Putamen (tissue), 1 donor: ENCODE data around the gene STH.

Experiments
- DNase-seq: peaks from one replicate; pipeline ENCODE4 v3.0.0-alpha.2; 2016; ENCODE audit warnings: low spot score

The STH gene

DNA sequence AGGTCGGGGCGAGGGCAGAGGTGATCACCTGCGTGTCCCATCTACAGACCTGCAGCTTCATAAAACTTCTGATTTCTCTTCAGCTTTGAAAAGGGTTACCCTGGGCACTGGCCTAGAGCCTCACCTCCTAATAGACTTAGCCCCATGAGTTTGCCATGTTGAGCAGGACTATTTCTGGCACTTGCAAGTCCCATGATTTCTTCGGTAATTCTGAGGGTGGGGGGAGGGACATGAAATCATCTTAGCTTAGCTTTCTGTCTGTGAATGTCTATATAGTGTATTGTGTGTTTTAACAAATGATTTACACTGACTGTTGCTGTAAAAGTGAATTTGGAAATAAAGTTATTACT, 28.9 kb downstream of the STH start:
- DNase-seq: no peak

DNA sequence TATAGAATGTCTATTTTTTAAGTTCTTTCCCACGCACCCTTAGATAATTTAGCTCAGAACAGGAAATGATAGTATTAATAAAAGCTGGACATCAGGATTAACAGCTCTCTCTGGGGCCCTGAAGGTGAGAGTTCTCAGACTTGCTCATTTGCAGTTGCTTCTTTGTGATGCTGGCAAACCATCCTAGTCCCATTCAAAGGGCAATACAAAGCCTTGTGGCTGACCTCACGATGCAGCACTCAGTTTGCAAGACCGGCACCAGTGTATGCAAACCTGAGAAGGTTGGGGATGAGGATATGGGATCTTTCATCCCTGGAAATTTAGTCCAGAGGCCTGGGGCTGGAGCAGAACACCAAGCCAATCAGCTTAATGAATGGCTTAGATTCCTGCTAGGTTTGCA, 29.3 kb downstream of the STH start:
- DNase-seq: no peak

DNA sequence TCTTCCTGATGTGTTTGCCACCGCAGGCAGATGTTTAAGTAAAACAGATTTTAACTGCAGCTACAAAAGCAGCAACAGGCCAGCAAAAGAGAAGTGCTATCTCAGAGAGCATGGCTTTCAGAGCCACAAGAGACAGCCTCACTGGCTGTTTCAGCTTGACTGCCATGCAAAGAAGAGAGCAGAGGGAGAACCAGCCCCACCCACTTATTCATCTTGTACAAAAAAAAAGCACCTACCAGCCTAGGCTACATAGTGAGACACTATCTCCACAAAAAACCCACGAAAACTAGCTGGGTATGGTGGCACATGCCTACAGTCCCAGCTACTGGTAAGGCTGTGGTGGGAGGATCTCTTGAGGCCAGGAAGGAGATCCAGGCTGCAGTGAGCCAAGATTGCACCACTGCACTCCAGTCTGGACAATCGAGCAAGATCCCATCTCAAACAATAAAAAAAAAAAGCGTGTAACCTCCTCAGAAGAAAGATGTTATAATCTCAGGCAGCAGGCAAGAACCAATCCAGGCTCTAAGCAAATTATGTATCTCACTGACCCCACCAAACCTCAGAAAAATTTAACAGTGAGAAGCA, 30.0 kb downstream of the STH start:
- no peak for DNase-seq

DNA sequence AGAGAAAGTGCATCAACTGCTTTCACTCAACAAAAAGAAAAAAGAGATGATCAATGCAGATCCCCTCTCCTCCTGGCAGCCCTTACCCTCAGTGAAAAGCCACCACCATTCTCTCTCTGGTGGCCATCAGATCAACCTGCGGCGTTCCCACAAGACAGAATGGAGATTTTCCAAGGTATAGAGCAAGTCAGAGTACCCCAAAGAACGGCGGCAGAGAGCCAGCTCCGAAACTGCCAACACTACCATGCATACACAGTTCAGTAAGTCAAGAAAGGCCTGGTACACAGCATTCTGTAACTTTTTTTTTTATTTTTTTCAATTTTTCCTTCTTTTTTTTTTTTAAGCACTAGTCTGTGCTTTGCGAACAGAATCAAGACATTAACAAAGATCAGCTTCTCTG, 30.6 kb downstream of the STH start:
- no peak for DNase-seq

DNA sequence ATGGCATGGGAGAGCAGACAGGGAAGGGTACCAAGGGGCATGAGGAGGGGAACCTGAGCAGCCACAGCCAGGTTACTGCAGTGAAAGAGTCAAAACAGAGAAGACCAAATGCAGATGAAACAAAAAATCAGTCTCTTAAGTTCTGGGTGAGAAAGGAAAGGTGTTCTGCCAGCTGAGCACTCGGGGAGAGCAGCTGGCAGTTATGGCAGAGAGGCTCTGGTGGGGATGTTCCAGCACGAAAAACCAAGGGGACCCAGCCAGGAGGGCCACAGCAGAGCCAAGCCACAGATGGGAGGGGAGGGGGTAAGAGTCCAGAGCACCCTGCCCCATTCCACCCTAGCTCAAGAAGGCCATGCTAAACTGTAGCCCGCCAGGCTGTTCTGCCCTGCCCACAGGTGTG, 31.7 kb downstream of the STH start:
- DNase-seq: no peak

DNA sequence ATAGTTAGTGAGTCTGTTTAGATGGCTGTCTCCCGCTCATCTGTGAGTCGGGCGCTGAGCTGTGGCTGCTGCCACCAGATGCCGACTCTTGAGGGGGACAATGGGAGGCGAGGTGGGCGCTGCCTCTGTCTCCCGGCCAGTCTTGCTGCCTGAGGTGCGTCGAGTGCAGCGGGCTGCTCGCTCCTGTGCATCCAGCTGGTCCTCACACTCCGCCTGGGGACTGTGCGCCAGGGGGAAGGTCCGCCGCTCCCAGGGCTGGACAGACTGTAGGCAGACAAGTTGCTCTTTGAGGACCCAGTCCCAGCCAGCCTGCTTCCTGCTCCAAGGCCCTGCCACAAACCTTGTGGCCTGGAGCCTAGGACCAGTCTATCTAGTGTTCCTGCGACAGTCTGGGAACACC, 32.4 kb downstream of the STH start:
- no peak for DNase-seq

DNA sequence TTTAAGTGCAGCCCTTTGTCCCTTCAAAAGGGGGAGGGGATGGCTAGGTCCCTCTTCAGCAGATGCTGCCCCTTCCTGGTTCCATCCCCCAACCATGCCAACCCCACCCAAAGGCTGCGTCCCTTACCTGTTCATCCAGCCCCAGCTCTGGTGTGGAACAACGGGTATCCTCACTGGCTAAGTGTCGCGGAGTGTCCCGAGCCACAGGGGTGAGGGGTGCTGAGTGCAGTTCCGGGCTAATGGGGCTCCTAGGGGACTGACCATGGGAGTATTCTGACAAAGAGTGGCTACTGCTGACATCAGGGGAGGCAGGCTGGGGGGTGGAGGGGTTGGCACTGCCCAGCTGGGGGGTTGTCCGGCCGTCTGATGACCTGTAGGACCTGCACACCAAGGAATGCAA, 32.9 kb downstream of the STH start:
- DNase-seq: no peak

DNA sequence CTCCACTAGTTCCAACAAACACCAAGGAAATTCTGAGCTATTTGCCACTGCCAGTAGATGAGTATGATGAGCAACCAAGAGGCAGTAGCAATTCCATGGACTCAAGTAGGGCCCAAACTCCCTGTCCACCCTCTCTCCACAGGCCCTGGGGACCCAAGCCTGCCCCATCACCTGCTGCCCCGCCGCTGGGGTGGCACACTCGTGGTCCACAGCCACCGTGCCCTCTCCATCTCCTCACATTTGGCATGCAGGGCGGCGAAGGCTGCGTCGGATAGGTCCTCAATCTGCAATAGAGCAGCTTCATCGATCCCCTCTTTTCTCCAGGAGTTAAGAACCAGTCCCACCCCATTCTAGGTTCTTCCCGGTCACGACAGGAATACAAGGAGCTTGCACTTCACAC, 33.9 kb downstream of the STH start:
- DNase-seq: no peak

DNA sequence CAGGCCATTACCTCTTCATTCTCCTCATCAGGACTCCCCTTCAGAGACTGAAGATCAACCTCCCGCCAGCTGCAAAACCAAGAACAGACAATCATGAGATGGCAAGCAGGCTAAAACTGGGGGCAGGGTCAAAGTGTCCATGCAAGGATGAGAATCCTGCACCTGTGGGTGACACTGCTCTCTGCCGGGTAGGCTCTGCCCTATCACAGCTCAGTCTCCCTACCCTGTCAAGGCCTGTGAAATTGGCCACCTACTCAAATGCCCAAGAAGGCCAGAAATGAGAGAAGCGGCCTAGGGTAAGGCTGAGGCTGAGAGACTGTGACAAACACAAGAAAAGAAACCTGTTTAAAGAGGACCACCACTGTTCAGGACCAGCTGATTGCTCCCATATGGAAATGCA, 34.3 kb downstream of the STH start:
- no peak for DNase-seq

DNA sequence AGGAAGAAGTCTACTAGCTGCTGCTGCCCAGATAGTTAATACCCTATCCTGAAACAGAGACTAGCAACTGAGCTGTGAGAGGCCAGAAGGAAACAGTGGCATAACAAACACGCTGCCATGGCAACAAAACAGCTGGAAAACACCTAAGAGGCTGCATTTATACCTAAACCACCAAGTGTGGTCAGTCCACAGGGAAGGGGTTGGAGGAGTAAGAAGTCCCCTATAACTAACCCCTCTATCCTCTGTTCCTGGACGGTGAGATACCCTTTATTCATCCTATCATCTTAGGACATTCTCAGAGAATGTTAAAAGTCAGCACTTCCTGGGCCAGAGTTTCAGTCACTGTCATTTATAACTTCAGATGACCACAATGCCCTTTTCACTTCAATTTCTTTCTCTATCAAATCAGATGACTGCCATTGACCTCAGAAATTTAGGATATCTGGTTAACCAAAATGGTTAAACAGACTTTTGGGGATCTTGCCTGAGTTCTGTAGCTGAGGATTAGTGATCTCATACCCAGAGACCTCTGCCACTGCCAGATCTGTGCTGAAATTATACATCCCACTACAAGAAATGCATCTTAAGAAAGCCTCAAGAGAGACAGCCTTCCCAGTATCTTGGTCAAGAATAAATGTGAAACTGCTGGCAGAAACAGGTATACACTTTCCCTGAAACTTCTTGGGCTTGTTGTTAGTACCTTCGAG, 36.2 kb downstream of the STH start:
- DNase-seq: no peak

DNA sequence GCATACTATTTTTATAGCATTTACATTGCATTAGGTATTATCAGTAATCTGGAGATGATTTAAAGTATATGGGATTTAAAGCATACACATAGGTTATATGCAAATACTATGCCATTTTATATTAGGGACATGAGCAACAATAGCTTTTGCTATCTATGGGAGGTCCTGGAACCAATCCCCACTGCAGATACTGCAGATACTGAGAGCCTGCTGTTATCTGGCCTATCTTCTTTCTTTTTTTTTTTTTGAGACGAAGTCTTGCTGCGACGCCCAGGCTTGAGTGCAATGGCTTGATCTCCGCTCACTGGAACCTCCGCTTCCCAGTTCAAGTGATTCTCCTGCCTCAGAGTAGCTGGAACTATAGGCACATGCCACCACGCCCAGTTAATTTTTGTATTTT, 37.4 kb downstream of the STH start:
- DNase-seq: no peak

DNA sequence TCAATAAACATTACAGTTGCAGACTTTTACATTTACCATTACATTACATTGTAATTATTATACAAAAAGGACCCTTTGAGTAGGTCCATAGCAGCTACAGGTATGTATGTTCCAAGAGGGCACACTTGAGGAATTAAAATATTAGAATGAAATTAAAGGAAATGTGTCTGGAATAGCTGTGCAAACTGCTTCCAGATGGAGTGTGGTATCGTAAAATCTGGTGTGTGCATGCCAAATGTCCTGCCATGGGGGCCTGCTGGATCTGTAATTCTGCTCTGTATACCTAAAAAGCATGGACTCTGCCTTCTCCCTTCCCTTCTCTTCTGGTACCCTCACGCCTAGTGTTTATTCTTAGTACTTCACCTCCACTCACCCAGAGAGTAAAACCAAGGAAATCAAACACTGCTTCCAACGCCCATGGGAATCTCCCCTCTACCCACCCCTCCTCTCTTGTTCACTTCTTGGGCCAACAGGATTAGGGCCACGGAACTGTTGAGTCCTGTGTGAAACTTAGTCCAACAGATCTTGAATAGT, 38.7 kb downstream of the STH start:
- DNase-seq: no peak

DNA sequence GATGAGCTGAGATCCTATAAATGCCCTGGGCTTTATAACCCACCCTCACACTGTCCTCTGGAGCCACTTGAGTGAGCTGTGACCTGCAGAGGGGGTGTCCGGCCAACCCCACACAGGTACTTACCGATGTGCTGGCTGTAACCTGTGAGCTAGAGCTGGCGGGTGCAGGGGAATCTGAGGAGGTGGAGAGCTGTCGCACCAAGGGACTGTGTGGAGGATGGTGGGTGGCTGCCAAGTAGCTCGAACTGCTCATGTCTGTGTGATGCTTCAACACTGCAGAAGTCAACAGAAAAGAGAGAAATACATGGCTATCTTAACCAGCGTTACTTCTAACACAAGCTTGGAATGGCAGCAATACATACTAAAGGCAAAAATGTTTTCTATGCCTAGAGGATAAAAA, 39.4 kb downstream of the STH start:
- peak; percentile 50 for DNase-seq

DNA sequence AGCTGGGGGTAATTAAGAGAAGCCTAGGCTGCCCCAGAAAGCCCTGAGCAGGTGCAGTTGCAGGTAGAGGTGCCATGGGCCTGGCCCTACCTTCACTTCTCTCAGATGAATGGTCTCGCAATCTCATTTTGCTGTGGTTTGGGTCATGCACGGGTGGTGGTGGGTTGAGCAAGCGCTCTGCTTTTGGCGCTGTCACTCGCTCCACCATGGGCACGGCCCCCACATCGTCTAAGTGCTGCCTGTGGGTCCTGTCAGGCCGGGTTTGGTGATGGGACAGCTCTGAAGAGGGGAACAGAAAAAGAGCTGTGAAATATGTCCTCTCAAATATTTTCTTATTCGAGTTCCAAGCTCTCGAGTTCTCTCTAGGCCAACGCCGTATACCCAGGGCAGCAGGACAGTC, 39.9 kb downstream of the STH start:
- no peak for DNase-seq

DNA sequence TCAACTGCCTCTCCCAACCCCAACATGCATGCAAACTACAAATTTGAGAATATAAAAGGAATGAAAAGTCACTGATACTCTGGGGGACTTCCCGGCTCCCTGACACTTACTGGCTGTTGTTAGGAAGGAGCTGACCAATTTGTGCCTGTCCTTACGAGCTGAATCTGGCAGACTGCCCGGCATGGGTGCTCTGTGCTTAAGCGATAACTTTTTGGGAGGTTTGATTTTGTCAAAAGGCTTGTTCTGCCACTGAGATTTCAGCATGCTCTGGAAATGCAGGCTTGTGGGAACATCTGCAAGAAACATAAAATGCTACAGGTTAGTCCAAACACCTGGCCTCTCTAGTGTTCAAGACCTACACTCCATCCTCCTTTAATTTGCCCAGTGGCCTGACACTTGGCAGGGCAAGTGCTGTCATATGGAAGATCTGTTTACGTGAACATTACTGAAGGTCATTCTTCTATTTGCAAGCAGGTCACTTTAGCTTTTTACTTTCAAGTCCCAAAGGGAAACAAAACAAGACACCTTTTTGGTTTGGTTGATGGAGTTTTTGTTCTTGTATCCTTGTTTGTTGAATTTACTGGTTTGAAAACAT, 40.6 kb downstream of the STH start:
- DNase-seq: no peak

DNA sequence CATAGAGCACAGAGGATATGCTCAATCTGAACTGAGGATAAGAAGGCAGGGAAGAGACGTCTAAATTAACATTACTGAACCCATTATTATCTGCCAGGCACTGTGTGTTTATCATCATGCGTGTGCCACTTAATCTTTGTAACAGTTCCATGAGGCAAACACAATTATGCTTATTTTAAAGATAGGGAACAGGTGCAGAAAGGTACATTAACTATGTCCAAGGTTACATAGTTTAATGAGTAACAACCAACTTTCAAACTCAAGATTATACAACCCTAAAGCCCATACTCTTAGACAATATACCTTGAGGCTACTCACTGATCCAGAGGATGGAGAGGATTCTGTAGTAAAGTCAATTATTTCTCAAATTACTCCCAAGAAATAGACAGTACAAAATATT, 43.2 kb downstream of the STH start:
- no peak for DNase-seq

DNA sequence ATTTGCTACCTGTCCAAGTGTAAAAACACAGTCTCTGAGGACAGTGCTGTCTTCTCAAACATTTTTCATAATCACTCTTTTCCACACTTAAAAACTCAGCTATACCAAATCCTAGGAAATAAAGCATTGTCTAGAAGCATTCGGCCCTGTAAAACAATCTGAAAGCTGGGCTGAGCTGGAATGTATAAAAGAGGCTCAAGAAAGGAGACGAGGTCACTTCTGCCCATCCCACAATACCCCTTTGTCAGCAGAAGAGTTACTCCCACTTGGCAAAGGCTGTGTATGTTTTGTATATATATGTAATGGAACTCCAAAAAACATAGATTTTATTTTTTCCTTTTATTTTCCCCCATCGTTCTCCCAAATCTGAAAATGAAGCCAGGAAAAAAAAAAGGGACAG, 43.9 kb downstream of the STH start:
- no peak for DNase-seq

DNA sequence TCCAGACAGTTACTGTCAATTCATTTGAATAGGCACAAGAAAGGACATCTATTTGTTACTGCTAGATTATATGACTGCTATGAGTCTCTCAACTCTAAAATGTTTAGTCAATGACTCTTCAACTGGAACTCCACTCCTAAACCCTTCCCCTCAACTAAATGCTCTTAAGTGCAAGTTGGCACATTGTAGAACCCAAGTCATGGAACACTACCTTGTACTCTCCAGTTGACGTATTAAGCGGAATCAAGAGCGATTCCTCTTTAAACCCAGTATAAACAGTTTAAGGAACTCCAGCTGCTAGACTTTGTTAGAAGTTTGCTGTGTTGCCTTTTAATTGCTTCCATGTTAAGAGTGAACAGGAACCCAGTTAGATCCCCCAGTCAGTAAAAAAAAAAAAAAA, 44.6 kb downstream of the STH start:
- no peak for DNase-seq

DNA sequence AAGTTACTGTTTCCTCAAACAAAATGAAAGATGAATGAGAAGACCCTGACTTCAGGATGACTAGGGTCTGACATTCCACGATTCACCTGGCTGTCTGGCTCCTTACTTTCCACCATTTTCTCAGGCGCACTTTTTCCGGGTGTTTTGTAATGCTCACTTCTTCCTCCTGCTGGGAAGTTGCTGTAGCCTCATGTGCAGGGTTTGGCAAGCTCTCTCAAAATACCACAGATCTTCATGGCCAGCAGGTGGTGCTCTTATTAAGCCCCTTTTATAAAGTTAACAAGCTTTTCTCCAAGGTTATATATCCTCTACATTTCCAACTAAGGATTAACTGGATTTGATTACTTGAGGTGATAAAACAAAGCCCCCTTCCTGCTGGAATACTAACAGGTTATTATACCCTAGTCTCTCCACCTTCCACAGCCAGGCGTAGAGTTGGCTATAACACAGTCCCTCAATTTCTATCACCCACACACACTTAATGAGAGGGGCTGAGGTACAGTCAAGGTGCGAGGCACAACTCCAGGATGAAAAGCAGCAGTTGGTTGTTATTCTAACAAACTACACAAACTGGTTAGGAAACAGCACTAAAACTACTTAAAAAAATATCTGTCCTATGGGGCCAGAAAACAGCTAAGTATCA, 45.4 kb downstream of the STH start:
- peak; percentile 88 for DNase-seq

DNA sequence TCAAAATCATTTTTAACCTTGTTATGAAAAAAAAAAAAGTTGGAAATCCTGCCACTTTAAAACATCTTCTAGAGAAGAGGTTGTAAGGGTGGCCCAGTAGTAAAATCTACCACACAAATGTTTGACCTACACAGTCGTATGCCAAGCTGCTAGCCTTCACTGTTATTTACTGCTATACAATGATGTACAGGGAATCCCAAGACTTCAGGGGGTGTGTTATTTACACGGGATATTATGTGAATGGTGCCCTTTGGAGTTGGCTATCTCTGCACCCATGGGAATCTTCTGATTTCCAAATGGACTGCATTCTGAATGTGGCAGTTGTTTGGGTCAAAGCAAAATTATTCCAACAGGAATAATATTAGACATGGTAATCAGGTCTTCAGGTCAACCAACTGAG, 45.9 kb downstream of the STH start:
- DNase-seq: no peak

DNA sequence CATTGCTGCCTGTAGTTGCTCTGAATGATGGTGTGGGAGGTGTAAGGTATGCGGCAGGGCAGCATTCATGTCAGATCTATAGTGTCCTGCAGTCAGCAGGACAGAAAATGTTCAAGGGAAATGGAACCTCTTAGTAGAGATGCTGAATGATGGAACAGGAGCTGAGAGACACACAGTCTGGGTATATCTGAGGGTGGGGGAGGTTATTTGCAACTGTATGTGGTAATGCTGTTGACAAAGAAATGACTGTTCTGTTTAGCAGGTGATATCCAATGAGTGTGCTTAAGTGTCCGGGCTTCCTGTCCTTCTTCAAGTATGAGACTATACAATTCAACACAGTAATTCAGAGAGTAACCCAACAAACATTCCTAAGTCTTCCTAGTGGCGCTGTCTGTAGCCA, 46.6 kb downstream of the STH start:
- no peak for DNase-seq

DNA sequence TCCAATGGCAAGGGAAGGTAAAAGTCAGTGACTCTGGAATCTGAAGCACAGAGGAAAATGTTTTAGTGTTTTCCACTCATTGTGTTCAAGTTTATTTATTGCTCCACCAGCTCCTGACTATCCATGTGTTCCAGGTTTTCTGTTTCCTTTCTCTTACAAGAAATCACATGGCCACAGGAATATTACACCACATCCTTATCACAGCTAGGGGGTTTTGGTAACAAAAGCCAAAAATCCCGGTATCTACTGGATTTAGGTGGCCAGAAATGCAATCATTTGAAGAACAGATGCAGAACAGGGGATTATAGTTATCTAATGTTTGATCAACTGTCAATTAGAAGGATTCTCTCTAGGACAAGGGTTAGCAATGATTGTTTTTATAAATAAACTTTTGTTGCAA, 47.9 kb downstream of the STH start:
- DNase-seq: no peak

DNA sequence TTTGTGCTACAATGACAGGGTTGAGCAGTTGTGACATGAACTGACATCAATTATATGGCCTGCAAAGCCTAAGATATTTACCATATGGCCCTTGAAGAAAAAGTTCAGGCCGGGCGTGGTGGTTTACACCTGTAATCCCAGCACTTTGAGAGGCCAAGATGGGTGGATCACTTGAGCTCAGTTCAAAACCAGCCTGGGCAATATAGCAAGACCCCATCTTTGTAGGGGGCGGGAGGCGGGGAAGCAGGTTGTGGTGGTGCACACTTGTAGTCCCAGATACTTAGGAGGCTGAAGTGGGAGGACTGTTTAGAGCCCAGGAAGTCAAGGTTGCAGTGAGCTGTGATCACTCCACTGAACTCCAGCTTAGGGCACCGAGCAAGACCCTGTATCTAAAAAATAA, 48.3 kb downstream of the STH start:
- DNase-seq: no peak
